Cerebellar cortex (tissue), 1 donor: Measurements from ENCODE around the gene MARCHF3.
"Not testable (repeated sequence)": the region's sequence is repeated elsewhere in the genome, so short reads cannot be mapped to it uniquely, and the experiment has no call there.

Experiments
- DNase-seq: peaks from one replicate; pipeline ENCODE4 v3.0.0-alpha.2; 2015; ENCODE audit warnings: low spot score

The MARCHF3 gene, protein sequence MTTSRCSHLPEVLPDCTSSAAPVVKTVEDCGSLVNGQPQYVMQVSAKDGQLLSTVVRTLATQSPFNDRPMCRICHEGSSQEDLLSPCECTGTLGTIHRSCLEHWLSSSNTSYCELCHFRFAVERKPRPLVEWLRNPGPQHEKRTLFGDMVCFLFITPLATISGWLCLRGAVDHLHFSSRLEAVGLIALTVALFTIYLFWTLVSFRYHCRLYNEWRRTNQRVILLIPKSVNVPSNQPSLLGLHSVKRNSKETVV

DNA sequence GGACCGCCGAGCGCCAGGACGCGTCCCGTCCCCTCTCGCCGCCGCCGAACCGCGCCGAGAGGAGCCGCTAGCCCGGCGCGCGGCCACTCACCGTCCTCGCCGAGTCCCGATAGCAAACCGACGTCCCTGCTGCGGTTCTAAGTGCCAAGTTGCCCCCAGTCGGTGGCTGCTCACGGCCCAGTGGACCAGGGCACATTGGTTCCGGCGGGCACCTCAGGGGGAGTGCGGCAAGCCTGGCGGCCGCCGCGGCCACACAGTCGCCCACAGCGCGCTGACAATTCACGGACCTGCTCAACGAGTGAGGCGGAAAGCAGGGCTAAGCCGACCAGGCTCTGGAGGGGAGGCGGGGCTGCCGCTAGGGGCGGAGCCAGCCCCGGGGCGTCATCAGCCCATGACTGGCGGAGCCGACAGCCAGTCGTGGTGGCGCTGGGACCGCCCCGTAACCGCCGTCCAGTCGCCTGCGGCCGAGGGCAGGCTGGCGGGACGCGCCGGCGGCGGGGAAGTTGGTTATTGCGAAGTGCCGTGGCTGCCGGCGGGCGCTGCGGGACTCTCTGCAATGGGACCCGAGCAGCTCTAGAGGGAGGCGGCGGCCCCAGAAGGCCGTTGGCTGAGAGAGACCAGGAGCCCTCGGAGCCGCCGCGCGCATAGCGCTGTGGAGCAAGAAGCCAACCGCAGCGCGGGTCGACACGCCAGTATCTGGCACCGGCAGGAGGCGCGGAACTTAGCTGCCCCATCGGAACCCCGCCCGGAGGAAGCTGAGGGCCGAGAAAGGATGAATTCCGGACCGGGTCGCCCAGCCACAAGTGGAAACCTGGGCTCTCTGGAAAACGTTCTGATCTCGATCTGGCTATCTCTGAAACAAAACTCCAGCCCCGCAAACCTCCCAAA, at the start of gene MARCHF3:
Gene MARCHF3 (minus strand): TSS at position 300 of the 888 bp plus-strand sequence. CDS start 112,387 bp downstream, outside the sequence.
- DNase-seq, result peak; percentile 92

DNA sequence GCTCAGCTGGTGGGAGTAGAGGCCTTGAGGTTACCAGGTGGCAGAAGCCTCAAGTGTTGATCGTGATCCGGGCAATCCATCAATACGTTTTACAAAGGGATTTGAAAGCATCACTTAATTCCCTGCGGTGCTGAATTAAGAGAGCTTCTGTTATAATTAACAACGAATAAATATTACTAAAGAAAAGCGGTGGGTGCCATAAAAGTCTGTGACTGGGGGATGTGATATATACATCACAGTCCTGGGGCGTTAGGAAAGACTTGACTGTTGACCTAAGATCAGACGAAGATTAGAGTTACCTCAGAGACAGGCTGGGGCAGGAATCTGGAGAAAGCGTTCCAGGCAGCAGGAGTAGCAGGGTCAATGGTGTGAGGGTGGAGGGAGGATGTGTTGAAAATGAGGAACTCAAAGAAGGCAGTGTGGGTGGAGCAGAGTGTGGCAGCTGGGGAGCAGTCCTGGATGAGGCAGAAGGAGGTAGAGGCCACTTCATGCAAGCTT, 49.7 kb upstream of the MARCHF3 start:
- no peak for DNase-seq

DNA sequence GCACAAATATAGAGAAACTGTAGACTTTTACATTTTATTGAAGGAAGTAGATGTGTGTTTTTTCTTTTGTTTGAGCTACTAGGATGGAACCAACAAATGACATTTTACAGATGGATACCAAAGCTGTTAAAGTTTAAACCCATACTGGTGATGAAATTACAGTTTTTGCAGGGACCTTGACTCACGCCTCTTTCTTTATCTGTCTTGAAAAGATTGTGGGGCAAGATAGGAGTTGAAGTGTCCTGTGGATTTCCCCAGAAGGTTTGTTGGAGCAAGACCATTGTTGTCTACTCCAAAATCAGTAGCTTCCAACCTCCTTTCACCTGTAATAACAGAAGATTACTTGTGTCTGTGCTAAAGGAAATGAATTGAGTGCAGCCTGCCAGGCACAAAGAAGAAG, 47.0 kb upstream of the MARCHF3 start:
- DNase-seq, result no peak

DNA sequence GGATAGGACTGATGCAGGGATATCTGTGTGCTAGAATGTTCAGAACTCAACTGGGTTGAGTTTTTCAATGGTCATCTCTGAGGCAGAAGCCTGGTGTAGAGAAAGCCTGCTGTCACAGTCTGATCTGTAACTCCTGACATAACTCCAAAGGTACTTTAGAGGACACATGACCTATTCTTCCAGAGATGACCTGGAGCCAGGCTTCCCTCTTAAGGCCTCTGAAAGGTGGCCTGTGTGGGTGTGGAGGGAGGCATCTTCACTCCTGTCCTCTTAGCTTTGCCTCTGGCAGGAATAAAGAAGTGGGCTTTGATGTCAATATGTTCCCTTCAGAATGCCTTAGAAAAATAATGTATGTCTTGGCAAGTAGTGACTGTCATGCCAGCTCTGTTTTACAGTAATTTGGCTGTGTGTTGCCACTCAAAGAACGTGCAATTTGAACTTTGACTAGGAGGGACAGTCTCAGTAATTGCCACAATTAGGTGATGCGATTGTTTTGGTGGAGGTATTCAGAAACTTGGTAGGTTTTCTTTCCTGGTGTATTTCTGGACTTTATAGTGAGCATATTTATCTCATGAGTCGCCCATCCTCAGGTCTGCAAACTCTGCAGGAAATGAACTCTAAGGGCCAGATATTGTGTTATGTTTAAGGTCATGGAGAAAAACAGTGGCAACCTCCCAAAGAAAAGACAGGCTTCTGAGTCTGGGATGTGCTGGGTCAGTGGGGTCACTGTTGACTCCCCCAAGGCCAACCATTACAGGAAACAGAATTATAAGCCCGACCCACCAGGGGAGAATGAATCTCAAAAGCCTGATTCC, 46.2 kb upstream of the MARCHF3 start:
- DNase-seq, result no peak

DNA sequence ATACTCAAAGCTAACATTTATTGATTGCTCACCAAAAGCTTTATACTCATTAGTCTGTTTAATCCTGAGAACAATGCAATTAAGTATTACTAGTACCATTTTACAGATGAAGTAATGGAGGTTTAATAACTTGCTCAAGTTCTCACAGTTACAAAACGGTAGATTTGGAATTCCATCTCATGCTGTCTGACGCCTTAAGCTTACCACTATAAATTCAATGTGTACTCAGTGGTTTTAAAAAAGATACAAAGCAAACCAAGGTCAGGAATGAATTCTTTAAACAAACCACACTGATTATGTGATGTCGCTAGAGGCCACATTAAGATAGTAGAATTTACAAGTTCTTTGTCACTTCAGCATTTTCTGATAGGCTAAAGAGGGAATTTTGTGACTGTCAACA, 44.1 kb upstream of the MARCHF3 start:
- DNase-seq, result no peak

DNA sequence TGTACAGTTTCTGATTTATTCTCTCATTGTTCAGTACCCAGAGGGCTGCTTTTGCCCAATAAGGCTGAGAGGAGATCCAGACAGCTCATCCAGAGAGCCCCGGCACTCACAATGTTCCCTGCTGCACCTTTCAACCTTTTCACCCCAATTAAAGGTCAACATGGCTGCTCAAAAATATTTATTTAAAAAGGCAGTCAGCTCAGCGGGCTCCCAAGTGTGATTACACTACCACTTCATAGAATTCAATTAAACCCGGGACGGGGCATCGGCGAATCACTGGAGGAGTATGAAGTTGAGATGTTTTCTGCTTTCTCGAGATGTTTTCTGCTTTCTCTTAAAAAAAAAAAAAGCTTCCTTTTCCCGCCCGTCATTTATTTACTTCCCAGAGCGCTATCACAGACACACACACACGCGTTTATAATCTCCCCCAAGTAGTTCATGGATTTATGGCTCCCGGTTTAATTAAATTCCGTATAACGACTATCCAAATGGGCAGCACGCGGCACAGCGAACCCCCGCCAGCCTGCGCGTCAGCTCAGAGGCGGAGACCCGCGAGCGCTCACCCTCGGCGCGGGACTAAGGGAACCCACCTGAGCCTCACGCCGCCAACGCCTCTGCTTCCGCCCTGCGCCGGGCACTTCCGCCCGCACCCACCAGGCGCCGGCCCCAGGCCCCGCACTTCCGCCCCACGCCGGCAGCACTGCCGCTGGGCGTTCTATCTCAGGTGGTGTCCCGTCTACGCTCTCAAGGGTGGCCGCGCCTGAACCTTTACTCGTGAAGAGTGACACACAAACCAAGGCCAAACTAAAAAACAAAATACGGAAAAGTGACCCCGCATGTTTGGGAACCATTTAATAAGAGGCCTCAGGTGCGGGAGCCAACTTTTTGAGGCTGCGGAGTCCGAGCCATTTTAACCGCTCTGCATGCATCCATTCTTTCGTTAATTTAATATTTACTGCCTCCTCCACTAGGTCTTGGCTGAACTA, 42.8 kb upstream of the MARCHF3 start, which contains the start of gene C5orf63:
Gene C5orf63 (minus strand): TSS at position 642 of the 986 bp plus-strand sequence. CDS start 14,507 bp downstream, outside the sequence.
- DNase-seq, result peak; percentile 34

DNA sequence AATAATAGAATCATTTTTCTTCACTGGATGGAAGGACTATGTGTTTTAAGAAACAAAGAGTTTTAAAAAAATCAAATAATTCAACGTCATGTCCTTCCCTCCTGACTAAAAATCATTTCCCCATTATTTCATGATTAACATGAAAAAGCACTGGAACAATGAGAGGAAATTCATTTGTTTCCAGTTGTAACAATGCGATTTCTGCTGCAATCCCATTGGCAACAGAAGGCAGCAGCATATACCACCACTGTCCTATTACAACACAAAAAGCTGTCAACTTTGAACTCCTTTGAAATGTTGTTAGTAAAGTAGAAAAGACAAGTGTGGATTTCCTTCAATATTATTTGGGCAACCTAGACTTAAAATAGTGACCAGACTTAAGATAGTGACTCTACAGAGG, 39.9 kb upstream of the MARCHF3 start:
- no peak for DNase-seq

DNA sequence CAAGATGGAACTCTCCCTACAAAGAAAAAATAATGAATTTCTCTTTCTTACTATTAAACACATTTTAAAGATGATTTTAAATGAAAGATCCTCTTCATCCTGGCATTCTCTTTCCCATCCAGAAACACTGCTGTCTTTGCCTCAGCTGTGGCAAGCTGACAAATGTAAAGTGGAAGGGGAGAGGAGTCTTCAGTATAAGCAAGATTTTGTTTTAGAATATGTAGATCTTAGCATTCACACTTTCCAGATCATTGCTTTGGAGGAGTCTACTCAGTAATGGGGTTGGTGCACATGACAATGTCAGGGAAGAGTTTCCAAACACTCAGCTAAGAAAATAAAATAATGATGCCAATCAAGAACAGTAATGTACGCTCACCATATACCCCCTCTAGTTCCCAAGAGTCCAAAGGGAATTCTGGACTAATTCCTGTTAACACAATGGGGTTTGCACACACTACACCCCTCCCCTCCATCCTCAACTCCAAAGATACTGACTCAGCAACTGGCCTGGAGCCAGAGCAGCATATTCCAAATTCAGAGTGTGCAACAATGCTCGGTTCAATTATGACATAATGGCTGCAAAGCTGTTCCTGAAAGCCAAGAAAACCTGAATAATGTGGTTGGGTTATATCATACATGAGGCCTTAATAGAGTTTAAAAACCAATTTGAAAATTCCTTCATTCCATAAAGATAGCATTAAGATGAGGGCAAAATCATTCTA, 38.3 kb upstream of the MARCHF3 start:
- no peak for DNase-seq

DNA sequence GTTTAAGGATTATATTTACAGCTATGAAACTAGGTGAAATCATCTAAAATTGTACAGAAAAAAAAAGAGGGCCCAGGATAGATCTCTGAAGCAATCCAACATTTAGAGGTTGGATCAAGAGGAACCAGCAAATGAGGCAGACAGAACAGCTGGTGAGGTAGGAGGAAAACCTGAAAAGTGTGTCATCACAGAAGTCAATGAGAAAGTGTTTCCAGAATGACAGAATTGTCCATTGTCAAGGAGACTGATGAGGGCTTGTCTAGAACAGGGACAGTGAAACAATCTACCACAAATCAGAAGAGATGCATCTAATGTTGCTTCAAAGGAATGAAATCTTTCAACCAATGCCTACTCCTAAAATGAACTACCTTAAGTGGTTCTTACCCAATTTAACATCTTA, 36.4 kb upstream of the MARCHF3 start:
- DNase-seq, result no peak

DNA sequence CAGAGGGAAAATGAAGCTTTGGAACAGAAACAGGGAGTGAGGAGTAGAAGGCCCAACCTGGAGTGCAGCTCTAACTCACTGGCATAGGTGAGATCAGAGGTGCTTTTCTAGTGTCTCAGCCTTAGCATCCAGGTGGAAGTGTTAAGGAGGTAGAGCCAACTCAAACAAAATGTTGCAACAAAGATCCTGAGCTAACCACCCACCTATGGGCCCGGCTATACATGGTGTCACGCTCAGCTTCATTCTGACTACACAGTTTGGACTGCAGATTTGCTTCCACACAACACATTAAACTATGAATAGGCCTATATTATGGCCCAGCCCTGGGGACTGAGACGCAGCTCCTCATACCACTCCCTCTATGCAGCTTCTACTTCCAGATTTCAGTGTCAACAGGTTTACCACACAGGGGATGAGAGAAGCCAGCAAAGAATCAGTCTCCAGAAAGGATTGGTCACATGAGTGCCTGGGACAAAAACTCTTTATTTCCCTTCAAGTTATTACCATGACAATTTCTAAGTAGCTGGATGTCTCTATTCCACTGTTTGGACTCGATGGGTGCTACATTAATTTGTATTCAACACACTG, 34.0 kb upstream of the MARCHF3 start:
- DNase-seq, result no peak

DNA sequence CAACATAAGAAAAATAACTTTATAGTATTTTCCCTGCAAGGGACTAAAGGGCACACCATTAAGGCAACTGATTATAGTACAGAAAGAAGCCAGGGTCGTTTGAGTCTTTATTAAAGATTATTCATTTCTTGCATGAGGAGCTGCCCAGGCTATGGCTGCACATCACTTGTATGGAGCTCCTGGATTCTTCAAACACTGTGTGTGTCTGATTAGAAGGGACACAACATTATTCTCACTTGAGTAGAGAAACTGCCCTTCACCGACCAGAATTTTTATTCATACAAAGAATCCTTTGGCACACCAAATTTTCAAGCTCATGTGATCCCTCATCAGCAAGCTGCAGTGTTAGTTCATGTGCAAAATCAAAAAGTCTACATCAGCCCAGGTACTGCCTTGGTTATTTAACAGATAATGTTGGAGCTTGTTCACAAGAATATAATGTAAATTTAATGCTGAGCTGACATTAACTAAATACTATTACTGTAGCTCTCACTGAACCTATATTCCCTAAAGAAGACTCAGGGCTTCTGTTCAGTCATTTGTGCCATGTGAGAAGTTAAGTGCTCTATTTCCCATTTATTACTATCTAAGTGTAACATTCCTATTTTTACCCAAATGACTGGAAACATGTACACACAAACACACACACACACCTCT, 33.0 kb upstream of the MARCHF3 start:
- no peak for DNase-seq

DNA sequence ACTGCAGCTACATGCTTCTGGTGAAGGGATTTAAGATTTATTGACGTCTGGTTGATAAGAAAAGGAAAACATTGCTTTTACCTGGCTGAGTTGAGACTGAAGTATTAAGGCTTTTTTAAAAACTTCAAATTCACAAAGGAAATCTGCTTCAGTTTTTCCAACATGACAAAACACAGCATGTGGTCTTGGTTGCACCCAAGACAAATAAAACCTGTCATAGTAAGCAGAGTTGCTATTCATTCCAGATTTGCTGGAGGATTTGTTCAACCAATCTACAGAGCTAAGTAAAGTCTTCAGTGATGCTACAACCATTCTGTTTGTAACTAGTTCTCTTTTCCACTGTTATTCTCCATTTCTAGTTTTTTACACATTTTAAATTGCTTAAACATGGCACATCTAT, 31.6 kb upstream of the MARCHF3 start:
- no peak for DNase-seq

DNA sequence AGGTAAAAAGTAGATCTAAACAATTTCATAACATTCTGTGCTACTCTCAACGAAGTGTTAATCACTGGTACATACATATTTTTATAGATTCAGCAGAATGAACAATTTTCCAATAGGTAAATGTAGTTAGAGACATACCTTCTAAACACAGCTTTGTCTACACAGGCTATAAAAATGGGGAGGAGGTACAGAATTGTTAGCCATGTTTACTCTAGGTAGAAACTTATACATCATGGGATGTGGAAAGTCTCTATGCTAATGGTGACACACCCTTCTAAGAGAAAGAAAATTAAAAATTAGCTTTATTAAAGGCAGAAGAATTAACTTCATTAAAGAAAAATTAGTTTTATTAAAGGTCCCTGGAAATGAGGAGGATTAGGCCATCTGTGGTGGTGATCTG, 31.2 kb upstream of the MARCHF3 start:
- DNase-seq, result no peak

DNA sequence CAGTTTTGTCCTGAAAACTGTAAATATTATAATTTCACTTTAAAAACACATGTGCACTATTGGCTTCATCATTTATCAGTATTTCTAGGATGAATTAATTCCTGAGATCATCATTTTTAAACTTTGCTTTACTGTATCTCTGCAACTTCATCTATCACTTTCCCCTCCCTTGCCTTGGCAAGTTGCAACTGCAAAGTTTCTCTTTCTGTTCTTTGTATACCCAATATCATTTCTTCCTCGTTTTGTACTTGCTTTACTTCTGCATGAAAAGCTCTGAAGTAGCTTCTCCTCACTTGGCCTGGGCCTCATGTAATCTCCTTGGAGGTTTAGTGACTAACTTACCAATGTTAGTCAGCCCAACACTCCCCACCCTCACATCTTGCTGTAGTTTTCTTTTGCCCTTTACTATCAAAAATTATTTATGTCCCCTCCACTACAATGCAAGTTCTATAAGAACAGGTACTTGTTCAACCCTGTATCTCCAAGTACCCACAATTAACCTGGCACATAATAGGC, 30.2 kb upstream of the MARCHF3 start:
- DNase-seq, result no peak

DNA sequence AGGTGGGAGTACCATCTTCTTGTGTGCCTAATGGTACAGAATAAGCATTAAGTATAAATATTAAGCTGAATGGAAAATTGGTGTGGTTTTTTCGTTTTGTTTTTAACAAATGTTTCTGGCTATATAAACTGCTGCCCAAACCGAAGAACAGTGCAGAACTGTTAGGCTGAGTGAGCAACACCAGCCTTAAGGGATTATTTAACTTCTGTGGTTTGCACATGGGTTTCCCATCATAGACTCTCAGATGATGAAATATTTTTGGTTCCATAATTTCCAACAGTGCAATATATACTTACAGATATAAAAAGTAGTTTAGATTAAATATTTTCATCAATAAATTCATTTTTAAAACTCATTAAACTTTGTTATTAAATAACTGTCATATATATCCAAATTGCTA, 26.5 kb upstream of the MARCHF3 start:
- no peak for DNase-seq

DNA sequence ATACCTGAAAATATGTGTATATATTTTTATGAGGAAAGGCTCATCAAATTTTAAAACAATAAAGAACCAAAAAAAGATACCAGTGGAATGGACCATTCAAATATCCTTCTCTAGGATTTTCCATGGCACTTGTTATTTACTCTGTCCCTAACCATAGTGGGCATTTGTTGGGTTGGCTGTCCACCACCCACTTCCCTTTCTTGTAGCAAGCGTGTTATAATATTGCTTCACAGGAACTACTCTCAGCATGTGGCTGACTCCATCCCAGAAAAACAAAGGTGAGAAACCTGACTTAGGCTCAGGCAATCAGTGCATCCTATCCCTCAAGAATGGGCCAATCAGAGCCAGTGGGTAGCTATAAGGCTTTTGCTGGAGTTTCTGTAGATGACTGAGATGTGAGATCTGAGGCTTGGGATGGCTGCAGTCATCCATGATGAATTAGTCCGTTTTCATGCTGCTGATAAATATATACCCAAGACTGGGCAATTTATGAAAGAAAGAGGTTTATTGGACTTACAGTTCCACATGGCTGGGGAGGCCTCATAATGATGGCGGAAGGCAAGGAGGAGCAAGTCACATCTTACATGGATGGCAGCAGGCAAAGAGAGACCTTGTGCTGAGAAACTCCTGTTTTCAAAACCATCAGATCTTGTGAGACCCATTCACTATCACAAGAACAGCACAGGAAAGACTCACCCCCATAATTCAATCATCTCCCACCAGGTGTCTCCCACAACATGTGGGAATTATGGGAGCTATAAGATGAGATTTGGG, 25.7 kb upstream of the MARCHF3 start:
- DNase-seq, result no peak

DNA sequence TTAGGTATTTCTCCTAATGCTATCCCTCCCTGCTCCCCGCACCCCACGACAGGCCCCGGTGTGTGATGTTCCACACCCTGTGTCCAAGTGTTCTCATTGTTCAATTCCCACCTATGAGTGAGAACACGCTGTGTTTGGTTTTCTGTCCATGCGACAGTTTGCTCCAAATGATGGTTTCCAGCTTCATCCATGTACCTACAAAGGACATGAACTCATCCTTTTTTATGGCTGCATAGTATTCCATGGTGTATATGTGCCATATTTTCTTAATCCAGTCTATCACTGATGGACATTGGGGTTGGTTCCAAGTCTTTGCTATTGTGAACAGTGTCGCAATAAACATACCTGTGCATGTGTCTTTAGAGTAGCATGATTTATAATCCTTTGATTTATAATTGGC, 23.2 kb upstream of the MARCHF3 start:
- DNase-seq, result not testable (repeated sequence)

DNA sequence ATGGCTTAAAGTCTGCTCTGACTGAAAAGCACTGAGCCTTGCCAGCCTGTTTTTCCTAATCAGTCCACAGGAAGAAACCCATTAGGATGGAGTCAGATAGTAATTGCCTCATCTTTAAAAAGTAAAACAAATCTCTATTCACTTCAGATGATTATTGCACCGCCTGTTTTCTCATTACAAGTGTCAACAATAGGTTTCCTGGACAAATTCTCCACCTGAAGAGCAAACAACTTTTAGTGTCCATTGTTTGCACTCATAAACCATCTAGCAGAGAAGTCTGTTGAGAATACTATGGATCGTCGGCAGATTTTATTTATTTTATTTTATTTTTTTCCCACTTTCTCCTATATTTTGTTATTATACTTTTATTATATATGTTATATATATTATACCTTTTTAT, 22.7 kb upstream of the MARCHF3 start:
- no peak for DNase-seq
